GM21576 (cell line): Measurements from ENCODE around the gene TTLL12.
"Not testable (repeated sequence)": the region's sequence is repeated elsewhere in the genome, so short reads cannot be mapped to it uniquely, and the experiment has no call there.

Experiments used
- ATAC-seq: cut with Tn5 transposase; IDR thresholded peaks from one replicate; pipeline ENCODE4 v1.9.1; 2021; ENCODE audit warnings: mild to moderate bottlenecking, moderate library complexity; ENCODE audit not compliant: unreplicated experiment

The TTLL12 gene

DNA sequence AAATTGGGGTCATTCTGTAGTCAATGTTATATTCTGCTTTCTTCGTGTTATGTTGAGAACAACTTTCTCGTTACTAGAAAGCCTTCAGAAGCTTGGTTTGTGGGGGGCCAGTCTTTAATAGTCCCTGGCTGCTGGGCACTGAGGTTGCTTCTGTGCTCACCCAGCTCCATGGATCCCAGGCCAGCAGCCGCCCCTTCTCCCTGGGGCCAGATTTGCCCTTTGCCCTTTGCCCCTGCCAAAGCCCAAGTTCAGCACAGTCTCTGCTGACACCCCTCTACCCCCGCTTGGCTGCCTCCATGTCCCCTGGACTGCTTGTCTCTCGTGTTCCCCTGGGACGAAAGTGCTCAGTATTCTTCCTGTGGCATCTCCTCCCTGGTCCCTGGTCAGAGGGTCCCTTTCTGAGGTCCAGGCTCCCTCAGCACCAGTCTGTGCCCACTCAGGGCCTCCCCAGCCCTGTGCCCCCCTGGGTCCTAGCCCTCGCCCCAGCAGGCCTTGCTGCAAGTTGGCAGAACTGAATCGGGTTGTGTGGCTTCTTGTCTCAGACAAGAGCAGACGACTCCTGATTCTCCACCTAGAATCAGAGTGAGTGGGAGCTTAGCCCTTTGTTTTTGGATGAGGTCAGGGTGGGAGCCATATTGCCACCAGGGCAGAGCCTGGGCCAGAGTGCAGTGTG lies 28.9 kb downstream of the TTLL12 start:
- ATAC-seq: no peak

DNA sequence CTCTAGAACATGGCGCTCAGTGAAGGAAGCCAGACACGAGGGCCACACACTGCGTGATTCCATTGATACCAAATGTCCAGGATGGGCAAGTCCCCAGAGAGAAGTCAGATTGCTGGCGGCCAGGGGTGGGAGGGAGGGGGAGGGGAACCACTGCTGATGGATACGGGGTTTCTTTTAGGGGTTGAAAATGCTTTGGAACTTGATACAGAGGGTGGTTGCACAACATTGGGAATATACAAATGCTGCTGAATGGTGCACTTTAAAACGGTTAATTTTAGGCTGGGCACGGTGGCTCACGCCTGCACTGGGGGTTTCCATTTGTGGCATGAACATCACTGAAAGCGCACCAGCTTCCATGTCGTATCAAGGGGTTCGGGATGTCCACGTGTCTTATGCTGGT lies 30.5 kb downstream of the TTLL12 start:
- no peak for ATAC-seq

DNA sequence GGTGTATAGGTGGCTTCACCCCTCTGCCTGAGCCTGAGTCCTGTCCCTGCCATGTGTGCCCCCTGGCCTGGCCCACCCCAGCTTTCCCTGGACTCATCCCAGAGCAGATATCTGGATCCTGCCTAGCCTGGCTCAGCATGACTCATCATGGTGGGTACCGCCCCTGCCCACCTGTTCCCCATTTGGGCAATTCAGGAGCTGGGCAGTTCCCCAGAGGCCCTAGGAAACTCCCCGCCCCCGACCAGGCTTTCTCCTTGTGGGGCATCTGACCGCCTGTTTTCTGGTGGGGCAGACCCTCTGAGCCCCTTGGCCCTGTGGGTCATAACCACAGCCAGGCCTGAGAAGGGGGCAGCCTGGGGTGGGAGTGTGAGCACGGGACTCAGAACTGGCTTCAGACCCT lies 31.1 kb downstream of the TTLL12 start:
- ATAC-seq: no peak

DNA sequence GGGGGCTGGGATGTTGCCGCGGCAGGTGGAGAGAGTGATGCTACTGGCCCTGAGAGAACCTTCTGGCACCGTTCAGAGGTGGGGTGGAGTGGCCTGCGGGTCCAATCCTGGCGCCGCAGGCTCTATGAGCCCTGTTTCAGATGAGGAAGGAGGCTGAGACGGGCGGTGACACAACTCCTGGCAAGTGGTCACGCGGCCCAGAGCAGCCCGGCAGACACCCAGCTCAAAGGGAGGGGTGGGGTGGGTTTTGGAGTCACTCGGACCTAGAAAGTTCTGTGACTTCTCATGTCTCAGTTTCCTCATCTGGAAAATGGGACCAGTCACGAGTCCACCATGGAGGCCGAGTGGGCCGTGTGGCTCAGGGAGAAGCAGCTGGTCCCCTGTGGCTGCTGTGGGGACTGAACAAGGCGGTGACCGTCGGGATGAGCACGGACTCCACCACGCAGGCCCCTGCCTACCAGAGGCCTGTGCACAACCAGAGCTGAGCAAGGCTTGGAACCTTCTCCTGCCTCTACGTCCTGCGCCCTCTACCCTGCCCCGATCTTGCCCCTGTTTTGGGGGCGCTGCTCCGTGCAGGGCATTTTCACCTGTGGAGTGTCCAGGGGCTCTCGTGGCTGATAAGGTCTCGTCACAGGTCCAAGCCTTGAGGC lies 31.9 kb downstream of the TTLL12 start:
- ATAC-seq: no peak

DNA sequence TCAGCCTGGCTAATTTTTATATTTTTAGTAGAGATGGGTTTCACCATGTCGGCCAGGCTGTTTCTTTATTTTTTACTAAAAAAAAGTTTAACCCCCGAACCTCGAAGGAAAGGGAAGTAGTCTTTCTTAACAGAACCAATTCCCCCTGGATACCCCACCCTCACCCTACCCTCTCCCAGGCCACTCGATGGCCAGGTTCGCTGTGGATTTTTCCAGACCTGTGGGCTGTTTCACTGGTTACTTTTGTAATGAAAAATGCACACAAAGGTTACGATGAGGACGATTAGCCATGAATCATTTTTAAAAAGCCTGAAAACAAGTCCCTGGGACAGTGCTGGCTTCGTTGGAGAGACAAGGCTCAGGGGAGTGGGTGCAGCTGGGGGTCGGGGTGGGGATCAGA lies 33.0 kb downstream of the TTLL12 start:
- ATAC-seq: no peak

DNA sequence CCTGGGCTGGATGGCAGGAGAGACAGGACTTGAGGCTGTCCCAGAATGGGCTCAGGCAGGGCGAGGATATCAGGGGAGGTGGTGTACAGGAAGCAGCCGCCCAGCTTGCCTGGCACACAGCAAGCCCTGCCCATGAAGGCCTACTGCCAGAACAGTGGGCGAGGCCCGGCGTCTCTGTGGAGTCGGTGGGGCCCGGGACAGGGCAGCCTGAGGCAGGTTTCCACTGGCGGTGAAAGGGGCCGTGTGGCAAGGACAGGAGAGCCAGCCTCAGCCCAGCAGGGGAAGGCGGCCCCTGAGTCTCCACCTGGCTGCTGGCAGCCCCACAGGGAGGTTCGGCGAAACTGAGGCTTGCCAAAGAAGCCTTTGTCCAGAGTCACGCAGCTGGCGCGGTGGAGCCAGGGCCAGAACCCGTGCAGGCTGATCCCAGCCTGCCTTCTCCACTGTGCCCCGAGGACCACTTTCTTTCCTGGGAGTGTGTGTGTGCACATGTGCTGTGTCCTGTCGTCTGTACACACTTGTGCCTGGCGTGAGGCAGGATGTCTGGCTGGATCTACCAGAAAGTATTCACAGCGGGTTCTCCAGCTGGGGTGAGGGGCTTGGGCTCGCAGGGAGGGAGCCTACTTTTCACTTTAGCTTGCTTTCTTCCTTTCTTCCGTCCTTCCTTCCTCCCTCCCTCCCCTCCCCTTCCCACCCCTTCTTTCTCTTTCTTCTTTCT lies 34.4 kb downstream of the TTLL12 start:
- no peak for ATAC-seq

DNA sequence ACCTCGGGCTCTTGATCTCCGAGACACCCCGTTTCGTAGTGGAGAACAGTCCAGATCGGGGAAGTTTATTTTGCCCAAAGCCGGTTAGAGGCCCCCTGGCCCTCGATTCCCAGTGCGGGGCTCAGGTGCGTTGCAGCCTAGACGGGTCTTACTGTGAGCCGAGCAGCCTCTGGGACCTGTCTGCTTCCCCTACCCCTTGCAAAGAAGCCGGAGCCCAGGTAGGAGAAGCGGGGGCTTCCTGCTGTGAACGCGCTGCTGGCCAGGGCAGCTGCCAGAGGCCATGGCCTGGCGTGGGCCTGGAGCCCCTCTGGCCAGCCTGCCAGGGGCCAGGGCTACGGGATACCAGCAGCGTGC lies 35.0 kb downstream of the TTLL12 start:
- no peak for ATAC-seq

DNA sequence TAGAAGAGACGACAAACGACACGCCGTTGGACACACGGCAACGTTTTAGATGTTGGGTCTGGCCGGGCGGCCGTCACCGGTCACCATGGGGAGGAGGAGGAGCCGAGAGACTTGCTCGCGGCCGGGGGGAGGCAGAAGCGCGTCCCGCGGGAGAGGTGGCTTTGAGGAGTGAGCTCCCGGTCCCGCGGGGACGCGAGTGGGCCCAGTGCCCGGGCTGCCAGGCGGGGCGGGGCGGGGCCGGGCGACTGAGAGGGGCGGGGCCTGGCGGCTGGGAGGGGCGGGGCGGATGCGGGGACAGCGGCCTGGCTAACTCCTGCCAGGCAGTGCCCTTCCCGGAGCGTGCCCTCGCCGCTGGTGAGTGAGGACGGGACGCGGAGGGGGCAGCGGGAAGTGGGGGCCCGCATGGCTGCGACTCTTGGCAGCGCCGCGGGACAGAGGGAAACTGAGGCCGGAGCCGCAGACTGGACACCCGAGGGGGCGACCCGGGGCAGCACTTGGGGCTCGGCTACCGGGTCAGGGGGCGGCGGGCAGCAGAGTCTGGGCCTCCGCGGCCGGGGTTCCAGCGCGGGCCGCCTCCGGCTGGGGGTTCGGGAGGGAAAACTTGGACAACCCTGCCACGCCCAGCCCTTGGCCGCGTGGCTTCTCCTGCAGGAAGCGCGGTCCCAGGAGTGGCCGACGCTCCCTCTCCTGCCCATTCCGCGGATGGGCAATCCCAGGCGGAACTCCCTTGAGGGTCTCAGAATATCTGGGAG lies 35.5 kb downstream of the TTLL12 start, which contains the start of gene TSPO:
Gene TSPO, plus strand, starts transcription at position 309 of the 752 bp plus-strand sequence. CDS start 7,680 bp downstream, outside the sequence.
- no peak for ATAC-seq

DNA sequence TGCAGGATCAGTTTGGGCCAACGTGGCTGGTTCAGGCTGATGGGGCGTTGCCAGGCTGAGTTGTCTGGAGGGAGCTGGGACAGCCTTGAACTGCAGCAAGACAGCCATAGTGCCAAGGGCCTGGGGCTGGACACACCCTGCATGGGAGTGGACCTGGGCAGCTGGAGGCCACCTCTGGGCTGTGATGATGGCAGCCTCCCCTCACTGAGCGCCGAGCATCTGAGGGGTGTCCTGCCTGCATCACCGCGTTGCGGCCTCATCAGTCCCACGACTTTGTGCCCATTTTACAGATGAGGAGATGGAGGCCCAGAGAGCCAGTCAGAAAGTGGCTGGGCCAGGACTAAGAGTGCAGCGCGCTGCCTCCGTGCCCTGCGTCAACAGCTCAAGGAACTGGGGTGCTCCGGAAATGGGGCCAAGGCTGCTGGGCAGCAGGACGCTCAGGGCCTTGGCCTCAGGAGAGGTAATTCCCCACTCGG lies 36.2 kb downstream of the TTLL12 start:
- no peak for ATAC-seq

DNA sequence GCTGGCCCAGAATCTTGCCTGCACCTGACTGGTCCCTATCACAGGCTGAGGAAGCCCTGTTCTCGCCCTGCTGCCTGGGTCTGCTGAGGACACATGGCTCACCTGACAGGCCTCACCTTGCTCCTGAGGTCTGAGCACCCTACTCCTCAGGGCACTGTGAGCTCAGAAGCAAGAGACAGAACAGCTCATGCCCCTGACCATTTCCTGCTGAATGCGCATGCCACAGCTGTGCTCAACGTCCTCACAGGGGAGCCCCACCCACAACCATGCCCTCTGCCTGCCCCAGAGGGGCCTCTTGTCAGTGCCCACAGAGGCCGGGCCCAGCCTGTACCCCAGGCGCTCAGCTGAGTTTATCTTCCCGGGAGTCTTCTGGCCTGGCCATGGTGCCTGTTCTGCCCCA lies 38.4 kb downstream of the TTLL12 start:
- no peak for ATAC-seq

DNA sequence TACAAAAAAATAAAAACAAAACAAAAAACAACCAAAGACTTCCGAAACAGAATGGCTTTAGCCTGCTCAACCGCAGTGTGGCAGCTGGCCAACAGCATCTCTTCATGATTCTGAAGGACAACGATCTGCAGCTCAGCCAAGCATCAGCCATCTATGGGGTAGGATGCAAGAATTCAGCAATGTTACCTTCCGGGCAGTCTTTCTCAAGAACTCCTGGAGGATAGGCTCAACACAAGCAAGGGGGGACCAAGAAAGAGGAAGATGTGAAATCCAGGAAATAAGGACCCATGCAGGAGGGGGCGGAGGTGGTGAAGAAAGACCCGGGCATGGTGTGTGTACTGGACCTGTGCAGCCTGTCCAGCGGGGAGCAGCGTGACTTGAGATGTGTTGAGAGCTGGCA lies 39.1 kb downstream of the TTLL12 start:
- no peak for ATAC-seq

DNA sequence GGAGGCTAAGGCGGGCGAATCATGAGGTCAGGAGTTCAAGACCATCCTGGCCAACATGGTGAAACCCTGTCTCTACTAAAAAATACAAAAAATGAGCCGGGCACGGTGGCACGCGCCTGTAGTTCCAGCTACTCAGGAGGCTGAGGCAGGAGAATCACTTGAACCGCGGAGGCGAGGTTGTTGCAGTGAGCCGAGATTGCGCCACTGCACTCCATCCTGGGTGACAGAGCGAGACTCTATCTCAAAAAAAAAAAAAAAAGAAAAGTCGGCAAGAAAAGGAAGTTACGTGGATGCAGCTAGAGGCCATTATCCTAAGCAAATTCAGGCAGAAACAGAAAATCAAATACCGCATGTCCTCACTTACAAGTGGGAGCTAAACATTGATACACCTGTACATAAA lies 40.6 kb downstream of the TTLL12 start:
- ATAC-seq: not testable (repeated sequence)

DNA sequence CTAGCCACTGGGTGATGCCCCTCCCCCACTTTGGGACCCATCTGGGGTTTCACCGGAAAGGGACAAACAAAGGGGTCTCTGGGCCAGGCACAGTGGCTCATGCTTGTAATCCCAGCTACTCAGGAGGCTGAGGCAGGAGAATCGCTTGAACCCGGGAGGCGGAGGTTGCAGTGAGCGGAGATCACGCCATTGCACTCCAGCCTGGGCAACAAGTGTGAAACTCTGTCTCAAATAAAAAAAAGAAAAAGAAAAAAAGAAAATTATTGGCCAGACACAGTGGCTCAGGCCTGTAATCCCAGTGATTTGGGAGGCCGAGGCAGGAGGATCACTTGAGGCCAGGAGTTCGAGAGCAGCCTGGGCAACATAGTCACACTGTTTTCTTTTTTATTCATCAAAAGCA lies 41.6 kb downstream of the TTLL12 start:
- not testable (repeated sequence) for ATAC-seq

DNA sequence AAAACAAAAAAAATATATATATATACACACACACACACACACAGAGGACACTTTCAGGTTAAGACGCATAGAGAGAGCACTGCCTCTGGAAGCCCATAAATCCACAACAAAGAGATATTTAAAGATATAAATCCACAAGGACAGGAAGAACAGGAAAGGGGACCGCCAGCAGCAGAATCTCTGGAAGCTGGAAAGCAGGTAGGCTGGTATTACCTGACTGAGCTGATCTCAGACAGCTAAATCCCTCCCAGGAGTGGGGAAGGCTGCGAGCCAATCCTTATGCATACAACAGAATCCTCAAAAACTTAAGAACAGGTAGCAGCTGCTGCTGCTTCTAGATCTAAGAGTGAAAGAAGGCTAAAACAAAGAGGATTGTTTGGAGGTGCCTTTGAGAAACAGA lies 42.0 kb downstream of the TTLL12 start:
- ATAC-seq: no peak

DNA sequence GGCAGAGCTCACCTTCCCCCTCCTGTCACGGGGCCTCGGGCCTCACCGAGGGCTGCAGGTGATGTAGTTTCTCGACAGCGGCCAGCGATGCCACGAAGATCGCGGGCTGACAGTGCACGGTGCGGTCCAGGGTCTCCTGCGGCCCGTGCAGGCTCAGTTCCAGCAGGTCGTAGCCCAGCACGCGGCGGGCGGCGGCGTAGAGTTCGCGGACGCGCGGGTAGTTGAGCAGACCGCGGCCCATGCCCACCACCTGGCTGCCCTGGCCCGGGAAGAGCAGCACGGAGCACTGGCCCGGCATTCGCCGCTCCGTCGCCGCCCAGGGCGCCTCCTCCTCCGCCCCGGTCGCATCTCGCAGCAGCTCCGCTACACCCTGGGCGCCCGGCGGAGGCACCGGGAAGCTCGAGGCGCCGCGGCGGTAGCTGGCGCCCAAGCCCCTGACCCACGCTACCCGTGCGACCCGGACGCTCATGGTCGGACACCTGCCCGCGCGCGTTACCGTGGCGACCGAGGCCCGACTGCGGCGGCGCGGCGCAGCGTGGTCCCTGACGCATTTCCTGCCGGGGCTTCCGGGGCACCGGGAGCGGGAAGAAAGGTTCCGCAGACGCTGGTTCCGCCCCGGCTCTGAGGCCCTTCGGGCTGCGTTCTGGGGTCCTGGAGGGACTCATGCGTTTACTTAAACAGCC lies 43.9 kb downstream of the TTLL12 start, which contains the start of gene MCAT:
Gene MCAT, minus strand, starts transcription at position 519 of the 683 bp plus-strand sequence. Its CDS starts 50 bp downstream, at position 469.
- ATAC-seq: peak; percentile 79

DNA sequence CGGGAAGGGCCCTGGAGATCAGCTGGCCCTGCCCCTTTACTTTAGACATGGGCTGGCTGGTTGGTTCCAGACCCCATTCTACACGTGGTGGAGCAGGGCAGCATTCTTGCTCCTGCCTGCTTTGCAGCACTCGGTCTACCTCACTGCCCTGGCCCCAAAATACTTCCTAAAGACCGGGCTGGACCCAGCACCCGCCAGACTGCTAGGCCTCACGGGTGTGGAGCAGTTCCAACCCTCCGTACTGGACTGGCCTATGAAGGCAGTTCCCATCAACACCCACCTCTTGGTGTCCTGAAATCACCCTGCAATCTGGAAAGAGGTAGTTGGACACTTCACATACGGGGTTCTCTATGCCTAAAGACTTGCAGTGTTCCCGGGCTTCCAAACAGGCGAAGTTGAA lies 50.1 kb downstream of the TTLL12 start:
- no peak for ATAC-seq

DNA sequence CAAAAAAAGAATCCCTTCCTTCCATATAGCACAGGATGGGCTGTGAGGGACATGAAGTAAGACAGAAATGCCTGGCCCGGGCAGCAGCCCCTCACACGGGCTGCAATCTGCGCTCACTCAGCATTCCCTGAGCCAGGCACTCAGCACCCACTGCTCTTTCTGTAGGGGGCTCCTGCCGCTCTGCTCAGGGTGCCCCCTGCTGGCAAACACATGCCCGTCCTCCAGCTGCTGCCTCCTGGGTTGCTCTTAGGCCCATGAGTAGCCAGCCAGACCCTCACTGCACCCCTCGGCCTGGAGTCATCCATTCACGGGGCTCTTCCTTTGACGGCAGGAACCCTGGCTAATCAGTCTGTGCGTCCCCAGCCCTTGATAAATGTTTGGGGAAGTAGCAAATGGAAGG lies 50.7 kb downstream of the TTLL12 start:
- no peak for ATAC-seq

DNA sequence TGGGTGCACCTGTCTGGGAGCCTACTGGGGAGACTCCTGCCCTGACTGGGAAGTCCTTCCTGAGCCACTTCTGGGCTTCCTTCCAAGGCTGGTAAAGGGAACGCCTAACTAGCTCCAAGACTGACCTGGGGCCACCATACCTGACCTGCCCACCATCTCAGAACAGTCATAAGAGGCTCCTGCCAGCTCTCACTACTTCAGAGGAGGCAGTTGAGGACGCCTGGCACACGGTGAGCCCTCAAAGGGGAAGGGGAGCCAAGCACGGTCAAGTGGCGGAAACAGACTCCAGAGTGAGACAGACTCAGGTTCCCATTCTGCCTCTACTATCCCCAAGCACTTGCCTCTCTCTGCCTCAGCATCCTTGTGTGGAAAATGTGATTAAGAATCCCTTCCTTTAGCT lies 51.4 kb downstream of the TTLL12 start:
- no peak for ATAC-seq

DNA sequence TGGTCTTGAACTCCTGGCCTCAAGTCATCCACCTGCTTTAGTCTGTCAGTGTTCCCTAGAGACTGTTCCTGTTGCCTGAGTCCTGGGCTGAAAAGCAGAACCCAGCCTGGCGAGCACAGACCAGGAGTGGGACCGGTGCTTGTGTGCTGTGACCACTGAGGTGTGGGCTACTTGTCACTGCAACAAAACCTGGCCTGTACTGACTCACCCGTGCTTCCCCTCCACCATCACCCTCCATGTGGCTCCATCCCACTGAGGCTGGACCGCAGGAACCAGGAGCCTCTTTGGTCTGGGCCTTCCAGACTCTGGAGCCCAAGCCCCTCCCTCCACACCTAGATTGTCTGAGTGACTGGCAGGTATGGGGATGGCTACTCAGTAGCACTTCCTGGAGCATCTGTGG lies 52.4 kb downstream of the TTLL12 start:
- ATAC-seq: no peak

DNA sequence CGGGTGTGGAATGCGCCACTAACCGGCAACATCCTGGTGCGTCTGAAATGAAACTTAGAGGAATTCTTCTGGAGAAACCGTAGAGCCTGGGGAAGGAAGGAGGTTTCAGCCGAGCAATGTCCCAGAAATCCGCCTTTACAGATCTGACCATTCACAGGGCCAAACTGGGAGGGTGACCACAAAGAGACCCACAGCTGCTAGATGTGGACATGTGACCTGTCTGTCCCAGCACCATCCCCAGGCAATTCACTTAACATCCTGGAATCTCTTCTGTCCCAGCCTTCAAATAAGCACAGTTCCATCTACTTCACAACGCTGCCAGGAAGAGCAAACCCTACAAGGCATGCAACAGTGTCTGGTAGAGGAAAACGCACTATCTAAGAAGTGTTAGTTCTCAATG lies 53.5 kb downstream of the TTLL12 start:
- no peak for ATAC-seq
